ENCODE data around the gene GNPDA1.
"Not testable (repeated sequence)": the region's sequence is repeated elsewhere in the genome, so short reads cannot be mapped to it uniquely, and the experiment has no call there.

Gene GNPDA1

DNA sequence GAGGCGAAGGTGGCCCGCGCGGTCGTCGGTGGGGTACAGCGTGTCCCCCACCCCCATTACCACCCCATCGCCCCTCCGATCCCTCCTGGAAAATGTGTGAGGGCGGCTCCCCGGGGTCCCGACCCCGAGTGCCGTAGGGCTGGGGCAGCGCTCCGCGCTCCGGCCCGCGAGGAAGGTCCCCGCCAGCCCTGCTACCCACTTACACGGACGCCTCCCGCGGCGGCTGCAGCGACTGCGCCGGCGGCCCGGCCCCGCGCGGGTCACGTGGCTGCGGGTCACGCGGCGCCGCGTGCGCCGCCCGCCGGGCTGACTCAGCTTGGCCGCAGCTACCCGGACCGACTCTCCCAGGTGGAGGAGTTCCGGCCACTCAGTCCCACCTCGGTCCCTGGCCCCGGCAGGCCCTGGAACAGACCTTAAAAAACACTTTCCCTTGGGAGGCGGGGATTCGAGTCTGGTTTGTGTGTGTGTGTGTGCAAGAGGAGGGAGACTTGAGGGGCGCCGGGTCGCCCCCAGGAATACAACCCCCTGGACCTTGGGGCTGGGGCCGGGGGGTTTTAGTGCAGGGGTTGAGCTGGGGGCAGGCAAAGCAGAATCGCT lies at the start of gene GNPDA1:
TSS of gene GNPDA1 (minus strand) at position 236 of the 597 bp plus-strand sequence. CDS start 992 bp downstream, outside the sequence.
- H3K36me3 Mint-ChIP-seq (ENCODE audit: low read depth): peaks cover 46% of the 10 kb centered on the region
- H3K9me3 Mint-ChIP-seq: no peaks in the 10 kb centered on the region
- intact Hi-C loops (cut with micrococcal nuclease): loop anchor here (1.0 to 5.0 kb wide), 2 partner anchors 39 to 131 kb away; no protein-coding TSS in a partner anchor
- H3K4me1 Mint-ChIP-seq (ENCODE audit: low read depth): peaks cover 59% of the 10 kb centered on the region
- H3K4me3 Mint-ChIP-seq: peak within 1 kb of the TSS; percentile 81
- peak within 1 kb of the TSS; percentile 94 for H3K27ac Mint-ChIP-seq
- H3K27me3 Mint-ChIP-seq: no peaks in the 10 kb centered on the region

DNA sequence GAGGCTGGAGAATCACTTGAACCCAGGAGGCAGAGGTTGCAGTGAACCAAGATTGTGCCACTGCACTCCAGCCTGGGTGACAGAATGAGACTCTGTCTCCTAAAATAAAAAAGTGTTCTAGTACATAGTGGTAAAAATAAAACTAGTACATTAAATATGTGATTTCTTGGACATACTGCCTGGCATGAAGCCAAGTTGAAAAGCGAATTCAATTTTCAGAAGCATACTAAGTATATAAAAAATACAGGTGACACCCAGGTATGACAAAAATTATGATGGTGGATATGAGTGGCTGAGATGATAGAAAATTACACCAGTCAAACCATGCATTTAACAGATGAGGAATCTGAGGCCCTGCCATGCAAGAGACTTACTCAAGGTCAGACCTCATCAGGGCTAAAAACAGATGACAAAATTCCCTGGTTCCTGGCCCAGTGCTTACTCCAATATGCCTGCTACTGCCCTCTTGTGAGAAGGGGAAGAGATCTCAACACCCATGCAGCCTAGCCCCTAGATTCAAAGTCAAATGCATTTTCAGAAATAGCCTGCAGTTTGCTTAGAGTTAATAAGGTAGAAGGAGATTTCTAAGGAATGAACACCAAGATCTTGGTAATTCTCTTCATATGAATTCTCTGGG lies 46.6 kb upstream of the GNPDA1 start:
- Mint-ChIP-seq H3K4me1 (ENCODE audit: low read depth) (peaks cover 25% of the 10 kb centered on the region), H3K36me3 (ENCODE audit: low read depth) (no peaks in the 10 kb centered on the region), H3K9me3 (no peaks in the 10 kb centered on the region), H3K27me3 (peaks cover 7% of the 10 kb centered on the region), H3K27ac (no peak overlapping the region), H3K4me3 (no peak overlapping the region)
- intact Hi-C loops (cut with micrococcal nuclease): no loop called here

DNA sequence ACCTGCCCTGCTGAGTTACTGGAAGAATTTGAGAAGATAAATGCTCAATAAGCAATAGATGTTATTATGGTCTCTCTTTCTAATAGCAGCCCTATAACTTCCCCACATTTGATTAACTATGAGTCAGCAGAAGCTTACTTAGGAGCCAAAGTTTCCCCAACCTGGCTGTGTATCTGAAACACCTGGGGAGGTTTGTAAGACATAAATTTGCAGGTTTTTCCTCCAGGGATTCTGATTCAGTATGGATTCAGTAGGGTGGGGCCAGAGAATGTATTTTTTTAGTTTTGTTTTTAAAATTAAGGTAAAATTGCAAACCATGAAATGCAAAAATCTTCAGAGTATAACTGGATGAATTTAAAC lies 44.9 kb upstream of the GNPDA1 start:
- H3K4me3 Mint-ChIP-seq: no peak overlapping the region
- H3K4me1 Mint-ChIP-seq (ENCODE audit: low read depth): peaks cover 33% of the 10 kb centered on the region
- H3K36me3 Mint-ChIP-seq (ENCODE audit: low read depth): no peaks in the 10 kb centered on the region
- intact Hi-C loops (cut with micrococcal nuclease): no loop called here
- no peaks in the 10 kb centered on the region for H3K9me3 Mint-ChIP-seq
- no peak overlapping the region for H3K27ac Mint-ChIP-seq
- H3K27me3 Mint-ChIP-seq: peaks cover 2% of the 10 kb centered on the region

DNA sequence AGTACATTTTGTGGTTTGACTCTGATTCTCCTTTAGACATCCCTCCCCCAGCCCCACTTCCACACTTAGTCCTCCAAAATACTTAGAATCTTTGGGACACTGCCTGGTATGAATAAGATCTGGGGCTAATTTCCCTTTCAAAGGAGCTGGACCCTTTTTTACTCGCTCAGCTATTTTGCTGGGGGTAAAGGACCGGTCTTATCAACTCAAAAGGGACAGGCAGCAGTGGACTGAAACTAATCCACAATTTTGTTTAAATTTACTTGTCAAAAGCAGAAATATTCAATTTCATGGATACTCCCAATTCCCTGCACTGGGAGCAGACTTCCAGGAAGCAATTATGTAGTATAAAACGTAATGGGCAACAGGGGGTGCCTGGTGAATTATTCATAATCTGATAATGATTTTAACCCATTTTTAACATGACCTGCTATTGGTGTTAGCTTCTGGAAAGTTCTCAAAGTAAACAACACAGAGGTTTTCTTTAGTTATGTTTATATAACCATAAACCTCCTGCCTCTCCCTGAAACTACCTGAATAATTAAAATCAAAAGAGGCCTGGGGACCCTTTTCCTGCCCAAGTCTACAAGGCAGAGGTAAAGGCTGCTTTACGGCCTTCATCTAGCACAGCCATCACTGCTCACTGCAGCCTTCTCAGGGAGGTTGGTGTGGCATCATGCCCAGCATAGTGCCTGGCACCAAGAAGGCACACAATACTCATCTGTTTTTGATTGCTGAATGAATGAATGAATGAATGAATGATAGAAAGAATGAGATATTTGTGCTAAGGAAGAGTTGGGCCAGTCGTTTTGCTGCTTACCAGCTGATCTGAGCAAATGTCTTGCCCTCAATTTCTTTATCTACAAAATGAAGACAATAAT lies 44.2 kb upstream of the GNPDA1 start:
- Mint-ChIP-seq H3K36me3 (ENCODE audit: low read depth) (no peaks in the 10 kb centered on the region), H3K27me3 (peaks cover 2% of the 10 kb centered on the region), H3K27ac (no peak overlapping the region), H3K4me1 (ENCODE audit: low read depth) (peaks cover 33% of the 10 kb centered on the region), H3K9me3 (no peaks in the 10 kb centered on the region), H3K4me3 (no peak overlapping the region)
- intact Hi-C loops (cut with micrococcal nuclease): no loop called here

DNA sequence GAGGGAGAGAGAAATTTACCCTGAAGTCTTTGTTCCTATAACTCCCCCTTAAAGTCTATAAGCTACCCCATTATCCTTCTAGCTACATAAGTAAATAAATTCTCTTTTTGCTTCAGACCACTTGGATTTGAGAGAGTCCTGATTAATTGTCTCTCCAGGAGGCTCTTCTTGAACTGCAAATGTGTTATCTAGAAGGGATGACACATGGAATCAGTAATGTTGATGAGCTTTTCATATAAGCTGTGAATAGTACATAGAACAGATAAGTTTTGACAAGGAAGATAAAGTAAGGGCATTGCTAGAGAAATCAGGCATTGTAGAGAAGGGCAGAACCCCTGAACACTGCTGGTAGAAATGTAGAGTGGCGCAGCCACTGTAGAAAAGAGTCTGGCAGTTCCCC lies 42.5 kb upstream of the GNPDA1 start:
- Mint-ChIP-seq H3K36me3 (ENCODE audit: low read depth) (no peaks in the 10 kb centered on the region), H3K4me3 (no peak overlapping the region), H3K27me3 (no peaks in the 10 kb centered on the region), H3K27ac (peak overlapping the region; percentile 94), H3K9me3 (no peaks in the 10 kb centered on the region), H3K4me1 (ENCODE audit: low read depth) (peaks cover 33% of the 10 kb centered on the region)
- intact Hi-C loops (cut with micrococcal nuclease): no loop called here

DNA sequence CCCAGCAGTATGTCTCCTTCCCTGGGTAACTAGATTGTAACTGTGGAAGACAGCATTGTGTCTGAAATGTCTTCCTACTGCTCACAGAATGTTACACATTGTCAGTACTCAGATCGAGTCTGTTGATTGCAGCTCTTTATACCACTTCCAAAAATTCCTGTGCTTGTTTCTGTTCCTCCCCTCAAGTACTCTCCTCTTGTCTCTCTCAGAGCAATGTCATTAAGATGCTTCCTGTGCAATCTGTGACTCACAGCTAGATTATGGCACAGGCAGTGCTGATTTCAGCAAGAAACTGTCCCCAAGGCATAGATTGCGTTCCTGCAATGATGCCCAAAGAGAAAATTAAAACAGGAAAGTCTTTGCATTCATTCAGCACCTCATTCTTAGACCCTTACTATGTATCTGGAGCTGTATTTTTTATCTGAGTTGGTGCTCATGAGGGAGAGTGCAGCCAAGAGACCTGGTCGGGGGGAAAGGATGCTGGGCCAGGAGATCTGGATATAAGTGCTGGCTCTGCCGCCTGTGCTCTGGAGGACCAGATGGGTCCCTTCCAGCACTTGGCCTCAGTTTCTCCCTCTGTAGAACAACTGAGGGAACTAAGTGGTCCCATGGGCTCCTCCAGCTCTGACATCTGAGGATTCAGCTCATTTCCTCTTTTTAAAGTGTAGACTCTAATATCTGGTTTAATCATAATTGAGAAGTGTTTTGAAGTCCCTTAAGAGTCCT lies 40.8 kb upstream of the GNPDA1 start:
- H3K4me1 Mint-ChIP-seq (ENCODE audit: low read depth): peaks cover 45% of the 10 kb centered on the region
- no peaks in the 10 kb centered on the region for H3K36me3 Mint-ChIP-seq (ENCODE audit: low read depth)
- peak overlapping the region; percentile 94 for H3K27ac Mint-ChIP-seq
- H3K9me3 Mint-ChIP-seq: no peaks in the 10 kb centered on the region
- no peaks in the 10 kb centered on the region for H3K27me3 Mint-ChIP-seq
- intact Hi-C loops (cut with micrococcal nuclease): loop anchor here (5.0 kb wide), 1 partner anchor 41 kb away; the partner anchor contains the start of gene GNPDA1
- H3K4me3 Mint-ChIP-seq: peak overlapping the region; percentile 13

DNA sequence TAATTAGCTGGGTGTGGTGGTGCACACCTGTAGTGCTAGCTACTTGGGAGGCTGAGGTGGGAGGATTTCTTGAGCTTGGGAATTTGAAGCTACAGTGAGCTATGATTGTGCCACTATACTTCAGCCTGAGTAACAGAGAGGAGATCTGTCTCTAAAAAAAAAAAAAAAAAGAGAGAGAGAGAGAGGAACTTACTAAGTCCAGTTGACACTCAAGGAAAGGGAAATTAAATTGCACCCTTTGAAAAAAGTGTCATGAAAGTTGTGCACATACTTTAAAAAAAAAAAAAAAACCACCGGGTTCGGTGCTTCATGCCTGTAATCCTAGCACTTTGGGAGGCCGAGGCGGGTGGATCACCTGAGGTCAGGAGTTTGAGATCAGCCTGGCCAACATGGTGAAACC lies 39.2 kb upstream of the GNPDA1 start:
- Mint-ChIP-seq H3K27ac (peak overlapping the region; percentile 94), H3K4me1 (ENCODE audit: low read depth) (peaks cover 57% of the 10 kb centered on the region)
- H3K27me3 Mint-ChIP-seq; H3K36me3 Mint-ChIP-seq (ENCODE audit: low read depth); H3K4me3 Mint-ChIP-seq; H3K9me3 Mint-ChIP-seq: not testable (repeated sequence)
- intact Hi-C loops (cut with micrococcal nuclease): loop anchor here (5.0 kb wide), 1 partner anchor 40 kb away; the partner anchor contains the start of gene GNPDA1

DNA sequence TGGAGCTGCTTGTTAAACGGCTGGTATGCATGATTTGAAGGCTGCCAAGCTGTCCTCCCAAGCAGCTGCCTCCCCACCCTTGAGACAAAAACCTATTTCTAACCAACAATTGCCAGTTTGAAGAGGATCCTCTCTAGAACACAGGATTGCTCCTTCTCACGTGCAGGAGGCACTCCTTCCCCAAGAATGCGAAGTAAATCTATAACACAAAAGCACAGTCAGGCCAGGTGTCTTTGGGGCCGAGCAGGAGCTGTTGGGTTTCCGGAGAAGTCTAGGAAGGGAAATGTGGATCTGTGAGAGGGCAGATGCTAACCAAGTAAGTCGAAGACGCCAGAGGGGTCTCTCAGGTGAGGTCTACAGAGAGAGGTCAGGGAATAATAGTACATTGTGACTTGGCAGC lies 35.4 kb upstream of the GNPDA1 start:
- Mint-ChIP-seq H3K4me3 (no peak overlapping the region), H3K27ac (peak overlapping the region; percentile 80), H3K9me3 (no peaks in the 10 kb centered on the region), H3K27me3 (no peaks in the 10 kb centered on the region), H3K36me3 (ENCODE audit: low read depth) (no peaks in the 10 kb centered on the region), H3K4me1 (ENCODE audit: low read depth) (peaks cover 46% of the 10 kb centered on the region)
- intact Hi-C loops (cut with micrococcal nuclease): no loop called here

DNA sequence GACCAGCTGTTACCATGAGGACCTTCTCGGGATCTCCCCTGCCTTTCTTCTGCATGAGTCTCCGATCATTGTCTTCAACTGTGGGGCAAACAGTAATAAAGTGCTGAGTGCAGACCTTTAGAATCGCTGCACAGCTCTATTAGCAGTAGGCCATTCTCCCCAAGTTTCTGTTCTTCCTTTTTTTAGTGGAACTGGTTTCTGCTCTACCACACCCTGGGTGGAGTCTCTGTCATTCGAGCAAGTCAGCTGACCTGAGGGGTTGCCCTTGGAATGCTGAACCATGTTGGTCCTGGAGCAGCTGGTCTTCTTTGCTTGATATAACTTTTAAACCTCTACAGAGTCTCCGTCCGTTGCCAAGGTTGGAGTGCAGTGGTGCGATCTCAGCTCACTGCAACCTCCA lies 33.4 kb upstream of the GNPDA1 start:
- intact Hi-C loops (cut with micrococcal nuclease): no loop called here
- no peaks in the 10 kb centered on the region for H3K36me3 Mint-ChIP-seq (ENCODE audit: low read depth)
- no peaks in the 10 kb centered on the region for H3K9me3 Mint-ChIP-seq
- peaks cover 40% of the 10 kb centered on the region for H3K4me1 Mint-ChIP-seq (ENCODE audit: low read depth)
- H3K4me3 Mint-ChIP-seq: no peak overlapping the region
- H3K27ac Mint-ChIP-seq: peak overlapping the region; percentile 81
- peaks cover 1% of the 10 kb centered on the region for H3K27me3 Mint-ChIP-seq

DNA sequence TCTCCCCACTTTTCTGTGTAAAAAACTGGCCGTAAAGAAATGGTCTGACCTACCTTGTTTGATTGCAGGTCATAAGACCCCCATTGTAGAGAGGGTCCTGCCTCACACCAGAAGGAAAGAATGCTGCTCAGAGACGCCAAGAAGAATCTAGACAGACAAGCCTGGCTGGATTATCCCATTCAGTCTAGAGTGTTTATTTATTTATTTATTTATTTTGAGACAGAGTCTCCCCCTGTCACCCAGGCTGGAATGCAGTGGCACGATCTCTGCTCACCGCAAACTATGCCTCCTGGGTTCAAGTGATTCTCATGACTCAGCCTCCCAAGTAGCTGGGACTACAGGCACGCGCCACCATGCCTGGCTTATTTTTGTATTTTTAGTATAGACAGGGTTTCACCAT lies 28.1 kb upstream of the GNPDA1 start:
- H3K36me3 Mint-ChIP-seq (ENCODE audit: low read depth); H3K27ac Mint-ChIP-seq; H3K27me3 Mint-ChIP-seq; H3K4me3 Mint-ChIP-seq; H3K9me3 Mint-ChIP-seq; intact Hi-C loops (cut with micrococcal nuclease): not testable (repeated sequence)
- peaks cover 37% of the 10 kb centered on the region for H3K4me1 Mint-ChIP-seq (ENCODE audit: low read depth)

DNA sequence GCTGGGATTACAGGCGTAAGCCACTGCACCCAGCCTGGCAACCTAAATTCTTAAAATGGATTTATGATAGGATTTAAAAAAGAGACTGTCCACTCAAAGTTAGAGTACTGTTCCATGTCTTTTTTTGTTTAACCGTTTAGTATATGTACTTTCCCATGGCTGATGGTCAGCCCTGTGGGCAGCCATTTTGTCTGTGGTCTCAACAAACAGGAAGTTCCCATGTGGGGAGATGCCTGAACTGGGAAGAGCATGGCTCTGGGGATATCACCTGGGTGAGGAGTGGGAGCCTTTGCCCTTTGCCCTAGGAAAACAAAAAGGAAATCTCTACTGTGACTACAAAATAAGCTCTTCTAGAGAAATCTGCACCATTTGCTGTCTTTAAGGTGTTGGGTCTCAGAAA lies 27.5 kb upstream of the GNPDA1 start:
- no peak overlapping the region for H3K27ac Mint-ChIP-seq

DNA sequence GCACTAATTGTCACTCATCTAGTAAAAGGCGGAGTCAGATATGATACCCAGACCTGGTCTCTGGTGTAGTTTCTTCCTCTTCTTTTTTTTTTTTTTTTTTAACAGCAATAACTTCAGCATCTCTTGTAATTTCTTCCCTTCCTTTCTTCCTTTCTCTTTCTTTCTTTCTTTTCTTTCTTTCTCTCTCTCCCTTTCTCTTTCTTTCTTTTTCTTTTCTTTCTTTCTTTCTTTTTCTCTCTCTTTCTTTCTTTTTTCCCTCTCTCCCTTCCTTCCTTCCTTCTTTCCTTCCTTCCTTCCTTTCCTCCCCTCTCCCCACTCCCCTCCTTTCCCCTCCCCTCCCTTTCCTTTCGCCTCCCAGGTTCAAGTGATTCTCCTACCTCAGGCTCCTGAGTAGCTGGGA lies 25.9 kb upstream of the GNPDA1 start:
- intact Hi-C loops (cut with micrococcal nuclease): no loop called here
- H3K4me3 Mint-ChIP-seq: no peak overlapping the region
- H3K27ac Mint-ChIP-seq: peak overlapping the region; percentile 77
- H3K9me3 Mint-ChIP-seq: no peaks in the 10 kb centered on the region
- no peaks in the 10 kb centered on the region for H3K36me3 Mint-ChIP-seq (ENCODE audit: low read depth)
- peaks cover 40% of the 10 kb centered on the region for H3K4me1 Mint-ChIP-seq (ENCODE audit: low read depth)
- H3K27me3 Mint-ChIP-seq: peaks cover 6% of the 10 kb centered on the region

More for the DNA sequence above, 27.5 kb upstream of the GNPDA1 start:
- intact Hi-C loops (cut with micrococcal nuclease): no loop called here
- peaks cover 33% of the 10 kb centered on the region for H3K4me1 Mint-ChIP-seq (ENCODE audit: low read depth)
- H3K4me3 Mint-ChIP-seq: no peak overlapping the region
- H3K36me3 Mint-ChIP-seq (ENCODE audit: low read depth): no peaks in the 10 kb centered on the region
- H3K9me3 Mint-ChIP-seq: no peaks in the 10 kb centered on the region
- peaks cover 6% of the 10 kb centered on the region for H3K27me3 Mint-ChIP-seq

DNA sequence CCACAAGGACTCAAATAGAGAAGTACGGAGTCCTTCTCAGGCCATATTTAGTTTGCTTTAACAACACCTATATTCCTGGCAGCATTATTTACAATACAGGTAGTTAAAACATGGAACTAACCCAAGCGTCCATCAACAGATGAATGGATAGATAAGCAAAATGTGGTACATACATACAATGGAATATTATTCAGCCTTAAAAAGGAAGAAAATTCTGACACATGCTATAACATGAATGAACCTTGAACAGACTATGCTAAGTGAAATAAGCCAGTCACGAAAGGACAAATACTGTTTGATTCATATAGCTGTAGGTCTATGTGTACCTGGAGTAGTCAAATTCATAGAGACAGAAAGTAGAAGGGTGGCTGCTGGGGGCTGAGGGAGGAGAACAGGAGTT lies 24.8 kb upstream of the GNPDA1 start:
- not testable (repeated sequence) for H3K4me3 Mint-ChIP-seq, H3K27ac Mint-ChIP-seq, H3K27me3 Mint-ChIP-seq

DNA sequence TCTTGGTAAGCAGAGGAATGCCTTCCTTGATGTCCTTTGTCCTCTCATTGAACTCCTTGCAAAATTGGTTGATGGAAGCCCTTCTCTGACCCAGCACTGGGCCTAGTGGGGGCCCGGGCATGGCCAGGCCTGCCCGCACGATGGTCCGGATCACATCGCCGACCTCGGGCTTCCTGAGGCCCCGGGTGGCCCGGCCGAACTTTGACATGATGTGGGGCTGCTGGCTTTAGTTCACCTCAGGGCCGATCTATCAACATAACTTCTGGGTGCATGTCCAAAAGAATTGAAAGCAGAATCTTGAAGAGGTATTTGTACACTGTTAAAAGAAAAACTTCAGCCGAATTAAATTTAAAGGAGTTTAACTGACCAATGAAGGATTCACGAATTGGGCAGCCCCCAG lies 24.1 kb upstream of the GNPDA1 start:
- H3K4me1 Mint-ChIP-seq (ENCODE audit: low read depth): peaks cover 43% of the 10 kb centered on the region
- intact Hi-C loops (cut with micrococcal nuclease): no loop called here
- H3K27ac Mint-ChIP-seq: peak overlapping the region; percentile 7
- no peaks in the 10 kb centered on the region for H3K36me3 Mint-ChIP-seq (ENCODE audit: low read depth)
- peaks cover 9% of the 10 kb centered on the region for H3K27me3 Mint-ChIP-seq
- no peak overlapping the region for H3K4me3 Mint-ChIP-seq
- H3K9me3 Mint-ChIP-seq: no peaks in the 10 kb centered on the region

More for the DNA sequence above, 24.8 kb upstream of the GNPDA1 start:
- H3K9me3 Mint-ChIP-seq; H3K36me3 Mint-ChIP-seq (ENCODE audit: low read depth); intact Hi-C loops (cut with micrococcal nuclease): not testable (repeated sequence)
- peaks cover 43% of the 10 kb centered on the region for H3K4me1 Mint-ChIP-seq (ENCODE audit: low read depth)

Measured in dendritic cell treated with granulocyte-macrophage colony-stimulating factor and Interleukin-4, amounts not matched to agents 40 ng/mL and 50 ng/mL, for 4 days (primary cell).